ENCODE results near the gene ERVV-1. TPM values are rescaled to one million over a fixed set of nuclear protein-coding genes. Genes with fewer than 3 reads are reported as not detected.

Gene ERVV-1, protein sequence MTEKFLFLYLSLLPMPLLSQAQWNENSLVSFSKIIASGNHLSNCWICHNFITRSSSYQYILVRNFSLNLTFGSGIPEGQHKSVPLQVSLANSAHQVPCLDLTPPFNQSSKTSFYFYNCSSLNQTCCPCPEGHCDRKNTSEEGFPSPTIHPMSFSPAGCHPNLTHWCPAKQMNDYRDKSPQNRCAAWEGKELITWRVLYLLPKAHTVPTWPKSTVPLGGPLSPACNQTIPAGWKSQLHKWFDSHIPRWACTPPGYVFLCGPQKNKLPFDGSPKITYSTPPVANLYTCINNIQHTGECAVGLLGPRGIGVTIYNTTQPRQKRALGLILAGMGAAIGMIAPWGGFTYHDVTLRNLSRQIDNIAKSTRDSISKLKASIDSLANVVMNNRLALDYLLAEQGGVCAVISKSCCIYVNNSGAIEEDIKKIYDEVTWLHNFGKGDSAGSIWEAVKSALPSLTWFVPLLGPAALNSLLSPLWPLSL
- not detected in 2 replicates for total RNA-seq

DNA sequence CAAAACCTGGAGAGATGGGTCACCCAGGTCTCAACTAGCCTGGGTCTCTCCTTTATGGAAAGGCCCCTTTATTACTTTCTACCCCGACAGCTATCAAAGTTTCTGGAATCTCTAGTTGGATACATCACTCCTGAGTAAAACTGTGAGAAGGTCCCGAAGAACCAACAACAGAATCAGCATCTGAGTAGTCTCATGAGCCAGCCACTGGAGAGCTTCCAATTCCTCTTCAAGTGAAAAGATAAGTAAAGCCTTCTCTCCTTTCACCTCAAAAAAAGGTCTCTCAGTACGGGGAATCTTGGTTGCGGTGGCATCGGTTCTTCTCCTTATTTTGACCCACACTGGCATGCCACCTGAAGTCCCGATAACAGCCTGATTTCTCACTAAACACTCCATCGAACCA lies at the start of gene ERVV-1:
TSS of gene ERVV-1 (plus strand) at position 301 of the 400 bp plus-strand sequence. CDS start 170 bp downstream, outside the sequence.

Other genes starting within 250 kb of the ERVV-1 start
- 2.2 and 3.9 TPM in 2 replicates for gene ZNF600, start 227.1 kb upstream of the ERVV-1 start, total RNA-seq
- 5.9 and 11.1 TPM in 2 replicates for gene ZNF28, start 192.3 kb upstream of the ERVV-1 start, total RNA-seq
- gene ZNF468, start 156.3 kb upstream of the ERVV-1 start, total RNA-seq, result 6.9 and 8.3 TPM in 2 replicates
- gene ZNF320, start 116.3 kb upstream of the ERVV-1 start, total RNA-seq, result 4.2 and 5.4 TPM in 2 replicates
- gene ZNF888, start 90.5 kb upstream of the ERVV-1 start, total RNA-seq, result 2.4 and 2.8 TPM in 2 replicates
- gene ZNF816, start 51.0 kb upstream of the ERVV-1 start, total RNA-seq, result 2.1 and 5.4 TPM in 2 replicates
- not detected in 2 replicates for gene ERVV-2, start 30.8 kb downstream of the ERVV-1 start, total RNA-seq
- gene ZNF160, start 89.5 kb downstream of the ERVV-1 start, total RNA-seq, result 18.5 and 20.3 TPM in 2 replicates
- gene ZNF415, start 119.0 kb downstream of the ERVV-1 start, total RNA-seq, result 4.5 and 9.0 TPM in 2 replicates
- 5.4 and 7.6 TPM in 2 replicates for gene ZNF347, start 145.1 kb downstream of the ERVV-1 start, total RNA-seq
- gene ZNF665, start 179.4 kb downstream of the ERVV-1 start, total RNA-seq, result 1.7 and 2.5 TPM in 2 replicates
- gene ZNF677, start 241.0 kb downstream of the ERVV-1 start, total RNA-seq, result 15.2 and 15.4 TPM in 2 replicates
- gene VN1R2, start 244.4 kb downstream of the ERVV-1 start, total RNA-seq, result not detected in 2 replicates

All from cardiac ventricle fibroblast (primary cell).